ENCODE results near the gene GP1BB. TPM values are rescaled to one million over a fixed set of nuclear protein-coding genes. Genes with fewer than 3 reads are reported as not detected.

The GP1BB gene
- total RNA-seq, 1 donor: 2.1 TPM

DNA sequence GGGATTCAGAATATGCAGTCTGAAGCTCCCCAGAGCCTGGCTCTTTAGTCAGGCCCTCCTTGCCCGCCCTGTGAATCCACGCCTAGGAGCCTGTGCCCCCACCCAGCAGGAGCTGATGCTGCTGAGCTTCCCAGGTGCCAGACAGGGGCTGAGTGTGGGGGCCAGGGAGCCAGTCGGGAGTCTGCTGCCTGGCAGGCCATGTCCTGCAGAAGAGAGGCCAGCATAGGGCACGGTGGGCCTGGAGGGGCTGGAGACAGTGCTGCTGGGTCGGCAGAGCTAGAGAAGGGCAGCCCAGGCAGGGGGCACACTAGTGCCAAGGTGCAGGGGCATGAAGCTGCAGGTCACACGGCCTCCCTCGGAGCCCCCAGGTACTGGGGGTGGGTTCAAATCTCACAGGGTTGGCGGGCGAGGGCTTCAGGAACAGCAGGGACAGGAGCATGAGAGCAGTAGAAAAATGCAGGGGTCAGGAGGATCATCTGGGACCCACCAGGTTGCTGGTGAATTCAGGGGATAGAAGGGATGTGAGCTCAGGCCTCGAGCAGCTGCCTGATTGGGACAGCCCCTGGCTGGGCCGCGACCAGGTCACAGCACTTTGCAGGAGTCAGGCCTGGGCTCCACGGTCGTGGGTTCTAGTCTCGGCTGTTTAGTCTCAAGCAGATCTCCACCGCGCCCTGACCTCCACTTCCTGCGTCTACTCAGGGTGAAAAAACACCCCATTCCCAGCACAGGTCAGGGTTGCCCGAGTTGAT is 13.1 kb upstream of the GP1BB start:
- no peak for DNase-seq (ENCODE audit: low read depth)
- TF ChIP-seq, protein P1, sequence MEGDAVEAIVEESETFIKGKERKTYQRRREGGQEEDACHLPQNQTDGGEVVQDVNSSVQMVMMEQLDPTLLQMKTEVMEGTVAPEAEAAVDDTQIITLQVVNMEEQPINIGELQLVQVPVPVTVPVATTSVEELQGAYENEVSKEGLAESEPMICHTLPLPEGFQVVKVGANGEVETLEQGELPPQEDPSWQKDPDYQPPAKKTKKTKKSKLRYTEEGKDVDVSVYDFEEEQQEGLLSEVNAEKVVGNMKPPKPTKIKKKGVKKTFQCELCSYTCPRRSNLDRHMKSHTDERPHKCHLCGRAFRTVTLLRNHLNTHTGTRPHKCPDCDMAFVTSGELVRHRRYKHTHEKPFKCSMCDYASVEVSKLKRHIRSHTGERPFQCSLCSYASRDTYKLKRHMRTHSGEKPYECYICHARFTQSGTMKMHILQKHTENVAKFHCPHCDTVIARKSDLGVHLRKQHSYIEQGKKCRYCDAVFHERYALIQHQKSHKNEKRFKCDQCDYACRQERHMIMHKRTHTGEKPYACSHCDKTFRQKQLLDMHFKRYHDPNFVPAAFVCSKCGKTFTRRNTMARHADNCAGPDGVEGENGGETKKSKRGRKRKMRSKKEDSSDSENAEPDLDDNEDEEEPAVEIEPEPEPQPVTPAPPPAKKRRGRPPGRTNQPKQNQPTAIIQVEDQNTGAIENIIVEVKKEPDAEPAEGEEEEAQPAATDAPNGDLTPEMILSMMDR (IDR thresholded peaks at IDR 0.05; ENCODE audit: insufficient read depth, low read length): no peak
- H3K4me3 ChIP-seq (ENCODE audit: low read depth, low read length): no peak overlapping the region

GRCh38 chr22:19710769-19711106 is 12.6 kb upstream of the GP1BB start:
- TF ChIP-seq, protein P1 (IDR thresholded peaks at IDR 0.05; ENCODE audit: insufficient read depth, low read length): no peak
- H3K4me3 ChIP-seq (ENCODE audit: low read depth, low read length): no peak overlapping the region
- no peak for DNase-seq (ENCODE audit: low read depth)

GRCh38 chr22:19713245-19713644 is 10.1 kb upstream of the GP1BB start:
- TF ChIP-seq, protein P1 (IDR thresholded peaks at IDR 0.05; ENCODE audit: insufficient read depth, low read length): no peak
- no peak overlapping the region for H3K4me3 ChIP-seq (ENCODE audit: low read depth, low read length)
- no peak for DNase-seq (ENCODE audit: low read depth)

DNA sequence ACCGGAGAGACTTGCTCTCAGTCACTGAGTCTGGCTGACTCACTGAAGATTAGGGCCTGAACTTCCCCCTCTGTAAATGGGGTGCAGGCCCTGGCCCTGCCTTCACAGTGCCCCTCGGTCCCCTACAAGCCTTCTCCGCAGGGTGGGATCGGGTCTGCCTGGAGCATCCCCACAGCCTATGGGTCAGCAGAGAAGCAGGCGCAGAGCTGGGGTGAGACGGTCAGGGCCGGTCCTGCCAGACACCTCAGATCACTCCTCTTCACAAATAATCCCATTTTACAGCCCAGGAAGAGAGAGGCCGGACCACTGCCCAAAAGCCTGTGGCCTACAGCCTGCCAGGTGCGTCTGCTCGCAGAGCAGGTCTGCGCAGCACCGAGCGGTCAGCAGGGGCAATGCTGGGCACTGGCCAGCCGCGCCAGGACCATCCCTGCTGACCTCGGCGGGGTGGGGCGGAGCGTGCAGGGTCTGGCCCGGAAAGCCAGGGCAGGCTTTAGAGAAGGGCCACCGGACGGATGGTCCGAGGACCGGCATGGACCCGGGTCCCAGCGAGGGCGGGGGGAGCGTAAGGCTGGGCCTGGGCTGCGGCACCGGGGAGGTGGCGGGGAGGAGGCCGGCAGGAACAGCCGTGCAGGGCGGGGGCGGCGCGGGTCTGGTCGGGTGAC is 9.6 kb upstream of the GP1BB start:
- peak overlapping the region; percentile 57 for H3K4me3 ChIP-seq (ENCODE audit: low read depth, low read length)
- DNase-seq (ENCODE audit: low read depth): no peak
- TF ChIP-seq, protein P1 (IDR thresholded peaks at IDR 0.05; ENCODE audit: insufficient read depth, low read length): no peak

- peak within 1 kb of the TSS; percentile 66 for H3K4me3 ChIP-seq (ENCODE audit: low read depth, low read length)
- TF ChIP-seq, protein P1 (IDR thresholded peaks at IDR 0.05; ENCODE audit: insufficient read depth, low read length): no peak
- no peak for DNase-seq (ENCODE audit: low read depth)
Measured at GRCh38 chr22:19714312-19715187, 8.8 kb upstream of the GP1BB start, which contains the start of gene SEPTIN5. Gene SEPTIN5, plus strand, starts transcription at chr22:19714503. Its CDS starts 86 bp downstream, at chr22:19714589.

GRCh38 chr22:19715188-19715930 is 8.0 kb upstream of the GP1BB start:
- DNase-seq (ENCODE audit: low read depth): no peak
- TF ChIP-seq, protein P1 (IDR thresholded peaks at IDR 0.05; ENCODE audit: insufficient read depth, low read length): no peak
- peak overlapping the region; percentile 66 for H3K4me3 ChIP-seq (ENCODE audit: low read depth, low read length)

All from fibroblast of the aortic adventitia (primary cell).